NCI-H460 (cell line): ENCODE results near the gene CXCL13. TPM values are rescaled to one million over a fixed set of nuclear protein-coding genes. Genes with fewer than 3 reads are reported as not detected.
"Not testable (repeated sequence)": the region's sequence is repeated elsewhere in the genome, so short reads cannot be mapped to it uniquely, and the experiment has no call there.

Experiments
- DNase-seq: peaks from one replicate; pipeline ENCODE4 v3.0.0-alpha.2; 2016; ENCODE audit warnings: low read depth; ENCODE audit errors: extremely low read depth
- total RNA-seq: library from RNA; depleted of rRNA; stranded (reverse); fragments of >200 nt; shearing (Covaris generic); gene quantifications from 2 replicates; pipeline ENCODE4 v1.2.3, GENCODE V29; 2014; rRNA removed

The CXCL13 gene
- total RNA-seq, 1 experiment from 2014 or later, result not detected

GRCh38 chr4:77652237-77652897, 46.7 kb downstream of the CXCL13 start:
- no peak for DNase-seq

- no peak for DNase-seq
Observed at GRCh38 chr4:77653162-77653758, 47.6 kb downstream of the CXCL13 start.

- not testable (repeated sequence) for DNase-seq
Observed at GRCh38 chr4:77660318-77660717, 54.7 kb downstream of the CXCL13 start.

Other genes starting within 250 kb of the CXCL13 start
- 12.6 and 14.3 TPM in 2 replicates for gene CNOT6L, start 213.5 kb downstream of the CXCL13 start, total RNA-seq